Spleen (tissue), 11 donors: ENCODE measurements around the gene KLHL22. TPM values are rescaled to one million over a fixed set of nuclear protein-coding genes. Genes with fewer than 3 reads are reported as not detected.

Experiments
- DNase-seq: peaks from one replicate; pipeline ENCODE4 v3.0.0-alpha.2; 2020
- H3K27ac ChIP-seq, 8 donors: fragments of 200-600 bp; sonication (generic) in 7 of 8; 1 replicate in 4 of 8; 2 replicates in 4 of 8; pipeline versions ENCODE4 v1.5.0 to v1.8.0; 2016 to 2021; ENCODE audit warnings: inconsistent platforms in 4 of 8, mild to moderate bottlenecking in 4 of 8, moderate library complexity in 1 of 8
- H3K27me3 ChIP-seq, 7 donors: fragments of 200-600 bp; sonication (generic) in 6 of 7; replicated peaks in 1 of 7; 1 replicate in 4 of 7; 2 replicates in 3 of 7; pipeline versions ENCODE4 v1.5.0 to v1.8.0; 2016 to 2021; ENCODE audit warnings: inconsistent platforms in 3 of 7, mild to moderate bottlenecking in 1 of 7
- H3K36me3 ChIP-seq, 6 donors: fragments of 200-600 bp; sonication (generic) in 5 of 6; 1 replicate in 4 of 6; 2 replicates in 2 of 6; pipeline versions ENCODE4 v1.5.0 to v1.8.0; 2016 to 2021; ENCODE audit warnings: inconsistent platforms in 2 of 6
- H3K4me1 ChIP-seq, 6 donors: fragments of 200-600 bp; sonication (generic) in 5 of 6; 1 replicate in 3 of 6; 2 replicates in 3 of 6; pipeline versions ENCODE4 v1.5.0 to v1.8.0; 2016 to 2021; ENCODE audit warnings: inconsistent platforms in 3 of 6
- H3K4me3 ChIP-seq, 8 donors: fragments of 200-600 bp; sonication (generic) in 7 of 8; 1 replicate in 4 of 8; 2 replicates in 4 of 8; pipeline versions ENCODE4 v1.5.0 to v1.8.0; 2016 to 2021; ENCODE audit warnings: inconsistent platforms in 4 of 8, mild to moderate bottlenecking in 4 of 8, moderate library complexity in 2 of 8
- H3K9me3 ChIP-seq, 8 donors: fragments of 200-600 bp; sonication (generic) in 7 of 8; 1 replicate in 4 of 8; 2 replicates in 4 of 8; pipeline versions ENCODE4 v1.5.0 to v1.8.0; 2016 to 2021; ENCODE audit warnings: inconsistent platforms in 4 of 8
- CTCF ChIP-seq, 11 experiments: fragments of 200-600 bp in 7 of 11; fragments of 450-650 bp in 4 of 11; sonication (generic) in 4 of 11; IDR thresholded peaks in 8 of 11; conservative IDR thresholded peaks in 3 of 11; 1 replicate in 7 of 11; 2 replicates in 4 of 11; pipeline versions ENCODE4 v1.4.0 to v1.8.0; 2016 to 2021; ENCODE audit warnings: antibody characterized with exemption in 11 of 11, inconsistent platforms in 4 of 11, mild to moderate bottlenecking in 1 of 11
- POLR2A ChIP-seq, 3 donors: fragments of 450-650 bp; IDR thresholded peaks; one replicate each; pipeline ENCODE4 v1.5.1; 2017; ENCODE audit warnings: antibody characterized with exemption in 3 of 3, mild to moderate bottlenecking in 1 of 3
- POLR2AphosphoS5 ChIP-seq, 3 donors: sonication (generic); formaldehyde crosslinking; IDR thresholded peaks; one replicate each; pipeline ENCODE4 v1.5.1; 2017; ENCODE audit warnings: antibody characterized with exemption in 3 of 3
- WGBS, 5 donors: extraction: QIAGEN DNeasy Blood & Tissue Kit in 3 of 5; methylation state at CpG; one replicate each; pipeline versions ENCODE4 v1.1.5 to v1.1.7; 2013 to 2018; 5-methylcytosine and 5-hydroxymethylcytosine counted together
- intact Hi-C: fragments of 100-400 bp; cut with DNase I; formaldehyde crosslinking; loops from one replicate; pipeline ENCODE4 v1.15.0; 2023; ENCODE audit warnings: low total_unique reads
- polyA plus RNA-seq, 3 donors: library from polyadenylated mRNA; stranded (reverse); fragments of 200-250 nt; gene quantifications; one replicate each; pipeline ENCODE4 v1.2.1, GENCODE V29; 2013
- total RNA-seq, 7 donors: library from RNA; depleted of rRNA in 3 of 7; stranded (reverse); fragments of >200 nt in 3 of 7; fragmentation: NEBNext Ultra II Directional in 4 of 7; extraction: Animal tissue kit (Norgen Biotek cat#: 25700) in 4 of 7; gene quantifications; one replicate each; pipeline versions ENCODE4 v1.1.0 to v1.2.1, GENCODE V29; 2016 to 2021
- donor health status: healthy with polysubstance abuse.
- donor health status: DM: no; HTN: no; CAD: no; lungs with moderate emphysema.
- donor health status: DM: no; HTN: no; CAD: no.
- donor health status: Bipolar disorder and iron deficiency.
- donor health status: healthy.
- donor health status: DM: no; HTN: no; CAD: no.
- donor health status: DM: yes; HTN: yes; CAD: no.

The KLHL22 gene
- total and polyA plus RNA-seq, 10 donors, result 14.0 to 40.6 (median 28.6) TPM

- Histone ChIP-seq H3K9me3 (no peaks in the 10 kb centered on the region), H3K4me1 (peaks cover 9 to 63% (median 43%) of the 10 kb centered on the region in 6 donors), H3K27ac (no peak overlapping the region), H3K27me3 (no peaks in the 10 kb centered on the region), H3K4me3 (no peak overlapping the region), H3K36me3 (peaks cover 0 to 52% (median 3%) of the 10 kb centered on the region in 6 donors)
- TF ChIP-seq CTCF (IDR thresholded peaks at IDR 0.05 in 8 of 11, conservative IDR thresholded peaks at IDR 0.05 in 3 of 11), result no peak
- TF ChIP-seq POLR2A (IDR thresholded peaks at IDR 0.05), result no peak
- TF ChIP-seq POLR2AphosphoS5 (IDR thresholded peaks at IDR 0.05), result no peak
- DNase-seq, result peak; percentile 64
- intact Hi-C loops, result loop anchor here (5.0 kb wide), 2 partner anchors 37 to 43 kb away; partner anchors contain the start of gene KLHL22
- 86 to 98% (median 90%) methylated on average over 4 of the region's 4 CpGs for WGBS, 5 donors
Observed at GRCh38 chr22:20459862-20460261, 35.7 kb downstream of the KLHL22 start.

- DNase-seq, result peak; percentile 28
- H3K27me3 ChIP-seq, result no peaks in the 10 kb centered on the region
- H3K9me3 ChIP-seq, result no peaks in the 10 kb centered on the region
- 94 to 100% (median 96%) methylated on average over 3 of the region's 3 CpGs for WGBS, 5 donors
- H3K27ac ChIP-seq, result no peak overlapping the region
- H3K4me3 ChIP-seq, result no peak overlapping the region
- TF ChIP-seq CTCF (IDR thresholded peaks at IDR 0.05 in 8 of 11, conservative IDR thresholded peaks at IDR 0.05 in 3 of 11), result no peak
- TF ChIP-seq POLR2AphosphoS5 (IDR thresholded peaks at IDR 0.05), result no peak
- no peak for TF ChIP-seq POLR2A (IDR thresholded peaks at IDR 0.05)
- H3K4me1 ChIP-seq, result peaks cover 9 to 63% (median 37%) of the 10 kb centered on the region in 6 donors
- intact Hi-C loops, result loop anchor here (5.0 kb wide), 2 partner anchors 38 to 42 kb away; partner anchors contain the start of gene KLHL22
- peaks cover 0 to 52% (median 3%) of the 10 kb centered on the region in 6 donors for H3K36me3 ChIP-seq
Observed at GRCh38 chr22:20459152-20459542, 36.4 kb downstream of the KLHL22 start.

DNA sequence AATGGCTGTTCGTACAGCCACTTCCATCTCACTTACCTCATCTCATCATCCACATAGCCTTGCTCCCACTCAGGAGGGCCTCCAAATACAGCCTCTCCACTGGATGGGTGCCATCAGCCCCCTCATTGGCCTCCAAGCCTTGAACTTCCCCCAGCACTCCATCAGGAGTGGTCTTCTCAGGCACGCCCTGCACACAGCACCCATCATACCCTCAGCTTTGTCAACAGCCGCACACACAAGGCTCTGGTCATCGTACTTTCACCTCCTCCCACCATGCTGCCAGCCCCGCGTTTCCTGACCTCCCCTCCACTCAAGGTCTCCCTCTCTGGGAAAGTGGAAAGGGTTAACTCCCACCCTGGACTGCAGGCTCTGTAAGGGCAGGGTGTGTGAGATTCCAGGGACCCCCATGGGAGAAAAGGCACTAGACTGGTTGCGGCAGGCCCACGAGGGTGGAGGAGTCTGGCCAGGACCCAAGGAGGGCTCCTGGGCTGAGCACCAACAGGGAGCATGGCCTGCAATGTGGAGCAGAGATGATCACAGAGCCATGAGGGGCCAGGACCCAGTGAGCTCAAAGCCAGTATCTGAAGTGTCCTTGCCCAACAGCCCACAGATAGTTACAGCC lies 37.0 kb downstream of the KLHL22 start:
- no peak for TF ChIP-seq POLR2A (IDR thresholded peaks at IDR 0.05)
- no peak for TF ChIP-seq CTCF (IDR thresholded peaks at IDR 0.05 in 8 of 11, conservative IDR thresholded peaks at IDR 0.05 in 3 of 11)
- TF ChIP-seq POLR2AphosphoS5 (IDR thresholded peaks at IDR 0.05), result no peak
- 82 to 92% (median 88%) methylated on average over 8 of the region's 8 CpGs for WGBS, 5 donors
- intact Hi-C loops, result loop anchor here (5.0 kb wide), 2 partner anchors 39 to 41 kb away; partner anchors contain the start of gene KLHL22
- H3K36me3 ChIP-seq, result peaks cover 0 to 54% (median 3%) of the 10 kb centered on the region in 6 donors
- H3K27me3 ChIP-seq, result no peaks in the 10 kb centered on the region
- H3K4me1 ChIP-seq, result peaks cover 9 to 63% (median 32%) of the 10 kb centered on the region in 6 donors
- H3K9me3 ChIP-seq, result no peaks in the 10 kb centered on the region
- H3K4me3 ChIP-seq, result no peak overlapping the region
- H3K27ac ChIP-seq, result no peak overlapping the region
- DNase-seq, result peak; percentile 70

GRCh38 chr22:20457506-20458240 lies 37.9 kb downstream of the KLHL22 start:
- peaks cover 8 to 53% (median 22%) of the 10 kb centered on the region in 6 donors for H3K4me1 ChIP-seq
- H3K4me3 ChIP-seq, result no peak overlapping the region
- H3K36me3 ChIP-seq, result peaks cover 0 to 57% (median 3%) of the 10 kb centered on the region in 6 donors
- no peak for TF ChIP-seq CTCF (IDR thresholded peaks at IDR 0.05 in 8 of 11, conservative IDR thresholded peaks at IDR 0.05 in 3 of 11)
- peak in 1 of 3 donors; percentile 10 for TF ChIP-seq POLR2AphosphoS5 (IDR thresholded peaks at IDR 0.05)
- H3K9me3 ChIP-seq, result no peaks in the 10 kb centered on the region
- no peak overlapping the region for H3K27ac ChIP-seq
- intact Hi-C loops, result loop anchor here (5.0 kb wide), 2 partner anchors 40 kb away; partner anchors contain the start of gene KLHL22
- H3K27me3 ChIP-seq, result no peaks in the 10 kb centered on the region
- DNase-seq, result peak; percentile 72
- WGBS, 5 donors, result 87 to 95% (median 92%) methylated on average over 12 to 15 of the region's 15 CpGs
